ENCODE results near the gene PIGU. TPM values are rescaled to one million over a fixed set of nuclear protein-coding genes. Genes with fewer than 3 reads are reported as not detected.

Gene PIGU
- total RNA-seq, 2 experiments from 2014 or later, result 16.6 to 27.9 TPM

DNA sequence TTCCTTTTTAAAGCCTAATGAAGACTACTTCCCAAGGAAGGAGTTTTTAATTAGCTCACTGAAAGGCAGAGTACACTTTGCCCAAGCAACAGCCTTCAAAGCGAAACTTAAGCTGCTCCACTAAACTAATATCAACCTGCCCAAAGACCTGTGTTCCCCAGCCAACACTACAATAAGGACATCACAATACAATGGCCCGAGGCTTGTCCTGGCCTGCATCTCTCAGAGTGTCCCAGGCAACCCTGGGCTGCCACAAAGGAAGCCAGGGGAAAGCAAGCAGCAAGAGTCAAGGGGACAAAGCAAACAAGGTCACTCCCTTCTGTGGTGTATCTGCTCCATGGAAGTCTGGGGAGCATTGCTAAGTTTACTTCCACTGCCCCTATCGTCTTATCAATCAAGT is 52.3 kb downstream of the PIGU start:
- no TSS peak for BruUV-seq (replicated peaks)
- Histone ChIP-seq H2AFZ (ENCODE audit: low read length) (no peak overlapping the region), H3K79me2 (ENCODE audit: insufficient read depth, low read depth, low read length) (no peaks in the 10 kb centered on the region), H3K4me3 (ENCODE audit: low read depth, low read length, poor library complexity, severe bottlenecking) (no peak overlapping the region), H4K20me1 (ENCODE audit: insufficient read depth, low read length) (no peaks in the 10 kb centered on the region), H3K36me3 (ENCODE audit: insufficient read depth, low read length) (peaks cover 40% of the 10 kb centered on the region), H3K9me3 (ENCODE audit: low read length) (no peaks in the 10 kb centered on the region), H3K9me2 (ENCODE audit: insufficient read depth, low read length) (no peaks in the 10 kb centered on the region), H3K4me1 (ENCODE audit: insufficient read depth, low read length, poor library complexity, severe bottlenecking) (no peaks in the 10 kb centered on the region), H3K4me2 (ENCODE audit: low read length) (no peak overlapping the region), H3K27ac (ENCODE audit: low read depth, low read length, poor library complexity, severe bottlenecking) (no peak overlapping the region)
- no peak for DNase-seq (ENCODE audit: low spot score)
- CTCF ChIA-PET (ENCODE audit: unreplicated experiment), result no interaction called here
- intact Hi-C loops (cut with micrococcal nuclease; ENCODE audit: unreplicated experiment), result no loop called here
- POLR2A ChIA-PET, result no interaction called here
- TF ChIP-seq EZH2phosphoT487 (IDR thresholded peaks at IDR 0.05; ENCODE audit: borderline replicate concordance, low read depth, low read length), result no peak
- TF ChIP-seq, protein P1, sequence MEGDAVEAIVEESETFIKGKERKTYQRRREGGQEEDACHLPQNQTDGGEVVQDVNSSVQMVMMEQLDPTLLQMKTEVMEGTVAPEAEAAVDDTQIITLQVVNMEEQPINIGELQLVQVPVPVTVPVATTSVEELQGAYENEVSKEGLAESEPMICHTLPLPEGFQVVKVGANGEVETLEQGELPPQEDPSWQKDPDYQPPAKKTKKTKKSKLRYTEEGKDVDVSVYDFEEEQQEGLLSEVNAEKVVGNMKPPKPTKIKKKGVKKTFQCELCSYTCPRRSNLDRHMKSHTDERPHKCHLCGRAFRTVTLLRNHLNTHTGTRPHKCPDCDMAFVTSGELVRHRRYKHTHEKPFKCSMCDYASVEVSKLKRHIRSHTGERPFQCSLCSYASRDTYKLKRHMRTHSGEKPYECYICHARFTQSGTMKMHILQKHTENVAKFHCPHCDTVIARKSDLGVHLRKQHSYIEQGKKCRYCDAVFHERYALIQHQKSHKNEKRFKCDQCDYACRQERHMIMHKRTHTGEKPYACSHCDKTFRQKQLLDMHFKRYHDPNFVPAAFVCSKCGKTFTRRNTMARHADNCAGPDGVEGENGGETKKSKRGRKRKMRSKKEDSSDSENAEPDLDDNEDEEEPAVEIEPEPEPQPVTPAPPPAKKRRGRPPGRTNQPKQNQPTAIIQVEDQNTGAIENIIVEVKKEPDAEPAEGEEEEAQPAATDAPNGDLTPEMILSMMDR (conservative IDR thresholded peaks at IDR 0.05; ENCODE audit: low read length), result no peak

DNA sequence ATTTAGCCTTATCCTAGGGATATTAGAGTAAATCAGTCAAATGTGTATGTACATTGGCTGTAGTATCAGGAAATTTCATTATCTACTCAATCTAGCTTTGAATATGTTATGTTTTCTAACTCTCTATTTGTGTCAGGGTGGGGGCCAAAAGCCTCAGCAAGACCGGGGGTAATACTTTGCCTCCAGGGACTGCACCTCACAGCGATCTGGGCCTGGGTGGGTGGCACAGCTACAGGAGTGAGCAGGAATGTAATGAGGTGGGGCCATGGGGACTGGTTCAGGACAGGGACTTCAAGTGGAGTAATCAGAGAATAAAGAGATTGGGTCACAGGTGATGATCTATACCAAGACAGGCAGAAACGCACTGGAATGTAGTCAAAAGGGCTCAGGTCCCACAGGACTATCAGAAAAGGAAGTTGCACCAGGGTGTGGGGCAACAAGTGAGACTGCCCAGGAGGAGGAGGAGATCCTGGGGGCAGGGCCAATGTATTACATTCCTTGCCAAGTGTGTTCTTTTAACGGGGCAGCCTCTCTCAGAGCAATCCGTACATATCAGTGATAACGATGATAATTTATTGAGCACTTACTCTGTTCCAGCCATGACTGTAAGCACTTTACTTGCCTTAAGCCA is 54.0 kb downstream of the PIGU start:
- Histone ChIP-seq H3K27ac (ENCODE audit: low read depth, low read length, poor library complexity, severe bottlenecking) (no peak overlapping the region), H3K4me1 (ENCODE audit: insufficient read depth, low read length, poor library complexity, severe bottlenecking) (no peaks in the 10 kb centered on the region), H3K9me2 (ENCODE audit: insufficient read depth, low read length) (no peaks in the 10 kb centered on the region), H3K79me2 (ENCODE audit: insufficient read depth, low read depth, low read length) (no peaks in the 10 kb centered on the region), H3K36me3 (ENCODE audit: insufficient read depth, low read length) (peaks cover 47% of the 10 kb centered on the region), H4K20me1 (ENCODE audit: insufficient read depth, low read length) (no peaks in the 10 kb centered on the region), H2AFZ (ENCODE audit: low read length) (no peak overlapping the region), H3K4me3 (ENCODE audit: low read depth, low read length, poor library complexity, severe bottlenecking) (no peak overlapping the region), H3K4me2 (ENCODE audit: low read length) (no peak overlapping the region), H3K9me3 (ENCODE audit: low read length) (no peaks in the 10 kb centered on the region)
- ChIA-PET POLR2A (interaction anchor here (0.6 kb wide), 1 partner anchor 162 kb away, joined by 3 read pairs; no protein-coding TSS in a partner anchor), CTCF (ENCODE audit: unreplicated experiment) (no interaction called here)
- BruUV-seq (replicated peaks), result no TSS peak
- TF ChIP-seq, protein P1 (conservative IDR thresholded peaks at IDR 0.05; ENCODE audit: low read length), result no peak
- no peak for DNase-seq (ENCODE audit: low spot score)
- intact Hi-C loops (cut with micrococcal nuclease; ENCODE audit: unreplicated experiment), result no loop called here

DNA sequence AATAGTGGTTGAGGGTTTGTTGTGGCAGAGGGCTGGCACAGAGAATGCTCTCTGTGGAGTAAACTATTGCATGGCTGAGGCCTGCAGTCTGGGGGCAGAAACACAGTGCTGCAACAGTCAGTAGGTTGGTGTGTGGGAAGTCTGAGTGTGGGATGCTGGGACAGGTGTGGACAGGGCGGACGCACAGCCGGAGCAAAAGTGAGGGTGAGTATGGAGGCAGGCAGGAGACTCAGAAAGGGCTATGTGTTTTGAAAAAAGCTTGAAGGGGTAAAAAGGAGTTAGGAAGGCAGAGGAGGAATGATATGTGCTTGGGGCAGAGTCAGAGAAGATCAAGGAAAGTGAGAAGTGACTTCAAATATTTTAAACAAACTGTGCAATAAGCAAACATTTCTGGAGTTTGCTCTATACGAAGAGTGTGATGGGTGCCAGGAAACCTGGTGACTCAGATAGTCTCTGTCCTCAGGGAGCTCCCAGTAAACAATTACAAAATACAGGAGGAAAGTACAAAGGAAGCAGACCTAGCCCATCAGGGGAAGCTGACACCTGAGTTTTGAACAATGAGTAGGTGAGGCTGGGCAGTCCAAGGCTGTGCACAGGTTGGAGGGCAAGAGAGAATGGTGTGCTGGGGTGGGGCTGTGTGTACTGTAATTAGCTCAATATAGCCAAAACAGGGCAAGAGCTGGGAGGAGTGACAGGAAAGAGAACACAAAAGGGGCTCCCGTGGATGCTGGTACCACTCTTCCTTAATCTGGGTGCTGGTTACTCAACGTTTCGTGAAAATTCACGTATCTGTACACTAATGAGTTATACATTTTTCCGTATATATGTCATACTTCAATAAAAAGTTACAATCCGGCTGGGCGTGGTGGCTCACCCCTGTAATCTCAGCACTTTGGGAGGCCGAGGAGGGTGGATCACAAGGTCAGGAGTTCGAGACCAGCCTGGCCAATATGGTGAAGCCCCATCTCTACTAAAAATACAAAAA is 55.2 kb downstream of the PIGU start:
- H3K4me3 ChIP-seq (ENCODE audit: low read depth, low read length, poor library complexity, severe bottlenecking), result no peak overlapping the region
- DNase-seq (ENCODE audit: low spot score), result no peak
- no peaks in the 10 kb centered on the region for H3K79me2 ChIP-seq (ENCODE audit: insufficient read depth, low read depth, low read length)
- CTCF ChIA-PET (ENCODE audit: unreplicated experiment), result no interaction called here
- H3K9me2 ChIP-seq (ENCODE audit: insufficient read depth, low read length), result no peaks in the 10 kb centered on the region
- H3K4me1 ChIP-seq (ENCODE audit: insufficient read depth, low read length, poor library complexity, severe bottlenecking), result no peaks in the 10 kb centered on the region
- no peaks in the 10 kb centered on the region for H4K20me1 ChIP-seq (ENCODE audit: insufficient read depth, low read length)
- no peak overlapping the region for H3K4me2 ChIP-seq (ENCODE audit: low read length)
- H3K27ac ChIP-seq (ENCODE audit: low read depth, low read length, poor library complexity, severe bottlenecking), result no peak overlapping the region
- H3K9me3 ChIP-seq (ENCODE audit: low read length), result no peaks in the 10 kb centered on the region
- peaks cover 60% of the 10 kb centered on the region for H3K36me3 ChIP-seq (ENCODE audit: insufficient read depth, low read length)
- H2AFZ ChIP-seq (ENCODE audit: low read length), result no peak overlapping the region
- TF ChIP-seq, protein P1 (conservative IDR thresholded peaks at IDR 0.05; ENCODE audit: low read length), result no peak
- TF ChIP-seq EZH2phosphoT487 (IDR thresholded peaks at IDR 0.05; ENCODE audit: borderline replicate concordance, low read depth, low read length), result no peak
- POLR2A ChIA-PET, result no interaction called here
- no TSS peak for BruUV-seq (replicated peaks)
- intact Hi-C loops (cut with micrococcal nuclease; ENCODE audit: unreplicated experiment), result no loop called here

Data from OCI-LY7 (cell line).